ENCODE measurements around the gene FAIM2. TPM values are rescaled to one million over a fixed set of nuclear protein-coding genes. Genes with fewer than 3 reads are reported as not detected.

Gene FAIM2
- total and polyA plus RNA-seq, 11 donors = 0.33 to 15.0 (median 5.0) TPM

DNA sequence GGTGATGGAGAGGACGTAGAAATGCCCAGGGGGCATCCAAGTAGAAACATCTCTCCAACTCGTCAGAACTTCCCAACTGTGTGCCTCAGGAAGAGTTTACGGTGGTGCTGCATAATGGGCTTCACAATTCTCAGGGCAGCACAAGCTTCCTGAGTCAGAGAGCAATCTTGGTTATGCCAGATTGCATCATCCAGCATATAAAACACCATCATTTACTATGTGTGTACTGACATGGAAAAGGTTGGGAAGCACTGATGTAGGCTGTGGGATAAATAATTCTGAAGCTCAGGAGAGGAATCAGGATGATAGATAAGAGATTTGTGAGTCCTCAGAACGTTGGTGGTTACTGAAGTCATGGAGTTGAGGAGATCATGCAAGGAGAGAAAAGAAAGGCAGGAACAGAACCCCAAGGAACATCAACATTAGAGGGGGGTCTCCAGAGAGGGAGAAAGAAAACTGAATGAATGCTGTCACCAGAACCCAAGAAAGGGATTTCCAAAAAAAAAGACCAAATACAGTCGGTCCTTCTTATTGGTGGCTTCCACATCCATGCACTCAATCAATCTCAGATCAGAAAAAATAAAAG is 70.8 kb downstream of the FAIM2 start:
- ATAC-seq (no peak), DNase-seq (no peak)
- Histone ChIP-seq H3K27ac (no peak overlapping the region), H3K27me3 (no peaks in the 10 kb centered on the region), H3K4me1 (peaks cover 0 to 11% (median 8%) of the 10 kb centered on the region in 12 donors), H3K9me3 (no peaks in the 10 kb centered on the region), H3K36me3 (no peaks in the 10 kb centered on the region), H3K4me3 (no peak overlapping the region)
- WGBS, 4 donors = 76 to 82% (median 77%) methylated on average over 5 of the region's 5 CpGs
- intact Hi-C loops (cut with DNase I) = loop anchor here in 1 of 10 donors (10.0 kb wide), 1 partner anchor 188 kb away; no protein-coding TSS in a partner anchor
- TF ChIP-seq POLR2A (IDR thresholded peaks at IDR 0.05) = no peak
- TF ChIP-seq, protein P1, sequence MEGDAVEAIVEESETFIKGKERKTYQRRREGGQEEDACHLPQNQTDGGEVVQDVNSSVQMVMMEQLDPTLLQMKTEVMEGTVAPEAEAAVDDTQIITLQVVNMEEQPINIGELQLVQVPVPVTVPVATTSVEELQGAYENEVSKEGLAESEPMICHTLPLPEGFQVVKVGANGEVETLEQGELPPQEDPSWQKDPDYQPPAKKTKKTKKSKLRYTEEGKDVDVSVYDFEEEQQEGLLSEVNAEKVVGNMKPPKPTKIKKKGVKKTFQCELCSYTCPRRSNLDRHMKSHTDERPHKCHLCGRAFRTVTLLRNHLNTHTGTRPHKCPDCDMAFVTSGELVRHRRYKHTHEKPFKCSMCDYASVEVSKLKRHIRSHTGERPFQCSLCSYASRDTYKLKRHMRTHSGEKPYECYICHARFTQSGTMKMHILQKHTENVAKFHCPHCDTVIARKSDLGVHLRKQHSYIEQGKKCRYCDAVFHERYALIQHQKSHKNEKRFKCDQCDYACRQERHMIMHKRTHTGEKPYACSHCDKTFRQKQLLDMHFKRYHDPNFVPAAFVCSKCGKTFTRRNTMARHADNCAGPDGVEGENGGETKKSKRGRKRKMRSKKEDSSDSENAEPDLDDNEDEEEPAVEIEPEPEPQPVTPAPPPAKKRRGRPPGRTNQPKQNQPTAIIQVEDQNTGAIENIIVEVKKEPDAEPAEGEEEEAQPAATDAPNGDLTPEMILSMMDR (IDR thresholded peaks at IDR 0.05) = no peak

DNA sequence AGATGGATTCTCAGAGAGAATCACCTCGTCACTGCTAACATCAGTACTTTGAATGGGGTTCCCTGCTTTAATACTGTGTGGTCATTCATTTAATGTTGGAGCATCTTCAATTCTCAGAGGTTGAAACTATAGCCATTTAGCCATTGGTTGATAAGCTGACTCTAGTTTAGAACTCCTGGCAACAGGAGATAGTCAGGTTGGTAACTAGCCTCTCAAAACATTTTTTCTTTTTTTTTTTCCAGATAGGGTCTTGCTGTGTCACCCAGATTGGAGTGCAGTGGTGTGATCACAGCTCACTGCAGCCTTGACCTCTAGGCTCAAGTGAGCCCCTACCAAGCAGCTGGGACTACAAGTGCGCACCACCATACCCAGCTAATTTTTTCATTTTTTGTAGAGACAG is 72.0 kb downstream of the FAIM2 start:
- Histone ChIP-seq H3K9me3 (no peaks in the 10 kb centered on the region), H3K4me3 (no peak overlapping the region), H3K36me3 (no peaks in the 10 kb centered on the region), H3K27me3 (no peaks in the 10 kb centered on the region), H3K27ac (no peak overlapping the region), H3K4me1 (peaks cover 0 to 18% (median 14%) of the 10 kb centered on the region in 12 donors)
- WGBS, 4 donors = 87 to 98% (median 95%) methylated on average over 2 of the region's 2 CpGs
- no peak for DNase-seq
- intact Hi-C loops (cut with DNase I) = loop anchor here in 1 of 10 donors (10.0 kb wide), 1 partner anchor 187 kb away; no protein-coding TSS in a partner anchor
- TF ChIP-seq, protein P1 (IDR thresholded peaks at IDR 0.05) = no peak
- no peak for TF ChIP-seq POLR2A (IDR thresholded peaks at IDR 0.05)
- ATAC-seq = no peak

DNA sequence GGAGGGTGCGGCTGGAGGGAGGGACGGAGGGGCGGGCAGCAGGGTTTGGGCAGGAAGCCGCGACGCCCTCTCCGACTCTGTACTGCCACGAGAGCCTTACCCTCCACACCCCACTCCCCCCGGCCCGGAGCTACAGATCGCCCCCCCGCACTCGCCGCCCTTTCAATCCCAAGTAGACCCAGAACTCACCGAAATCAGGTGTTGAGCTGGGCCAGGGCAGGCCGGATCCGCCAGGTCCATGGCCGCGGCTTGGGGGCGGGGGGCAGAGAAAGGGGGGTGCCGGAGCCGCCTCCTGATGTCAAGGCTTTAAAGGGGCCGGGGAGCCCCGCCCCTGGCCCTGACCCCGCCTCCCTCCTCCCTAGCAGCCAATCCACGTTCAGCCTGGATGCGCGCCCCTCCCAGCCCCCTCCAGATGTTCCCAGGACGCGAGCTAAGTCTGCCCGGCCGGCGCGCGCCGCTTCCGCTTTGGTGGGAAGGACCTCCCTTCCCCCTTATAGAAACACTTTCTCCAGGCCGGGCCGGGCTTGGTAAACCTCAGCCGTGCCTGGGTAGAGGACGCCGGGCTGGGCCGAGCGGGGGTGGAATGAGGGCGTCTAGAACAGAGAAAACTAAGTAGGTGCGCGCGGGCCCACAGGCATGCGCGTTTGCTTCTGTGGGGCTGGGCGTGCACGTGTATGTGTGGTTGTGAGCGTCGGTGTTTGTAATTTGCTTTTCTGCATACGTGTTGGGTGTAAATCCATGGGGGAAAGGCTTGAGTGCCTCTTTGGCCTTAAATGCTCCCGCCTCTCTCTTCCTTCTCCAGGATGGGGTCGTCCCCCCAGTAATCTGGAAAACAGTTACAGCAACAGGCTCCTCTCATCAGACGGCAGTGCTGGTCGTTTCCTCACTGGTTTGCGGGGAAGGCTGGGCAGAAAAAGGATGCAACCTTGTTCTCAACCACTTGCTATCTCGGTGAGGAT is 75.3 kb downstream of the FAIM2 start, which contains the start of gene NCKAP5L:
Gene NCKAP5L (minus strand): TSS at position 281 of the 959 bp plus-strand sequence. CDS start 24,369 bp downstream, outside the sequence.
- peak; percentile 98 to 99 (median 98) for DNase-seq
- Histone ChIP-seq H3K27ac (peak within 1 kb of the TSS; percentile 89 to 99 (median 96)), H3K4me1 (peaks cover 6 to 51% (median 44%) of the 10 kb centered on the region in 12 donors), H3K4me3 (peak within 1 kb of the TSS; percentile 72 to 98 (median 90)), H3K9me3 (no peaks in the 10 kb centered on the region), H3K27me3 (no peaks in the 10 kb centered on the region), H3K36me3 (no peaks in the 10 kb centered on the region)
- peak in 1 of 2 donors; percentile 74 for TF ChIP-seq POLR2A (IDR thresholded peaks at IDR 0.05)
- TF ChIP-seq, protein P1 (IDR thresholded peaks at IDR 0.05) = no peak
- intact Hi-C loops (cut with DNase I) = no loop called here
- WGBS, 4 donors = 0 to 1% (median 0%) methylated on average over 38 to 61 of the region's 61 CpGs
- peak; percentile 96 to 97 (median 96) for ATAC-seq

Measured in heart left ventricle (tissue), 16 donors.